Stimulated activated CD8-positive, alpha-beta memory T cell treated with anti-CD3 and anti-CD28 coated beads, Interleukin-12 subunit alpha, Interleukin-12 subunit beta, amount 100 ng/mL, for 1 hour (primary cell): ENCODE data around the gene ZNF384.

Source experiments
- DNase-seq: peaks from one replicate; pipeline ENCODE4 v3.0.0-alpha.2; 2020; ENCODE audit warnings: low read depth

Gene ZNF384

GRCh38 chr12:6653342-6653741 lies 35.8 kb downstream of the ZNF384 start:
- DNase-seq, result no peak

- no peak for DNase-seq
These were observed 36.8 kb downstream of the ZNF384 start for GRCh38 chr12:6652391-6652790.

GRCh38 chr12:6650832-6651231 lies 38.3 kb downstream of the ZNF384 start:
- no peak for DNase-seq

GRCh38 chr12:6647083-6647604 lies 42.0 kb downstream of the ZNF384 start, which contains the start of gene ACRBP:
ACRBP (minus strand) TSS chr12:6647432; CDS start chr12:6647366, 66 bp downstream.
- DNase-seq, result no peak

- no peak for DNase-seq
These were observed 42.7 kb downstream of the ZNF384 start for GRCh38 chr12:6646276-6647082.

GRCh38 chr12:6644903-6645302 lies 44.3 kb downstream of the ZNF384 start:
- DNase-seq, result no peak

- no peak for DNase-seq
These were observed 44.9 kb downstream of the ZNF384 start for GRCh38 chr12:6644257-6644596.

GRCh38 chr12:6643569-6644256 lies 45.5 kb downstream of the ZNF384 start:
- no peak for DNase-seq

GRCh38 chr12:6641131-6641530 lies 48.0 kb downstream of the ZNF384 start:
- no peak for DNase-seq

GRCh38 chr12:6640497-6640896 lies 48.7 kb downstream of the ZNF384 start:
- no peak for DNase-seq

- DNase-seq, result no peak
These were observed 49.9 kb downstream of the ZNF384 start for GRCh38 chr12:6639151-6639801.

- no peak for DNase-seq
These were observed 50.9 kb downstream of the ZNF384 start for GRCh38 chr12:6638305-6638704.

- no peak for DNase-seq
These were observed 53.2 kb downstream of the ZNF384 start, which contains the start of gene LPAR5 for GRCh38 chr12:6635856-6636531. LPAR5 (minus strand) TSS chr12:6635959; CDS start chr12:6621248, 14,711 bp downstream.

- peak; percentile 54 for DNase-seq
These were observed 53.8 kb downstream of the ZNF384 start for GRCh38 chr12:6635375-6635855.

- DNase-seq, result no peak
These were observed 56.9 kb downstream of the ZNF384 start for GRCh38 chr12:6632026-6632983.

- DNase-seq, result no peak
These were observed 57.6 kb downstream of the ZNF384 start for GRCh38 chr12:6631549-6631961.

- DNase-seq, result no peak
These were observed 58.4 kb downstream of the ZNF384 start for GRCh38 chr12:6630736-6631135.

GRCh38 chr12:6627616-6628015 lies 61.6 kb downstream of the ZNF384 start:
- DNase-seq, result no peak

GRCh38 chr12:6626654-6627283 lies 62.4 kb downstream of the ZNF384 start:
- DNase-seq, result no peak

- no peak for DNase-seq
These were observed 68.3 kb downstream of the ZNF384 start for GRCh38 chr12:6620885-6621274.
